ENCODE data around the gene TMEM108.

GRCh38 chr3:133271042-133271441 is 232.9 kb downstream of the TMEM108 start:
- TF ChIP-seq POLR2A (IDR thresholded peaks at IDR 0.05) (no peak), CTCF (IDR thresholded peaks at IDR 0.05) (no peak)
